ENCODE measurements around the gene CLEC4M.
"Not testable (repeated sequence)": the region's sequence is repeated elsewhere in the genome, so short reads cannot be mapped to it uniquely, and the experiment has no call there.

DNA sequence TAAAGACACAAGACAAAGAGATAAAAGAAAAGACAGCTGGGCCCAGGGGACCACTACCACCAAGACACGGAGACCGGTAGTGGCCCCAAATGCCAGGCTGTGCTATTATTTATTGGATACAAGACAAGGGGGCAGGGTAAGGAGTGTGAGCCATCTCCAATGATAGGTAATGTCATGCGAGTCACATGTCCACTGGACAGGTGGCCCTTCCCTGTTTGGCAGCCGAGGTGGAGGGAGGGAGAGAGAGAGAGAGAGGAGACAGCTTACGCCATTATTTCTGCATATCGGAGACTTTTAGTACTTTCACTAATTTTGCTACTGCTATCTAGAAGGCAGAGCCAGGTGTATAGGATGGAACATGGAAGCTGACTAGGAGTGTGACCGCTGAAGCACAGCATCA is 29.7 kb downstream of the CLEC4M start:
- TF ChIP-seq ZNF565 (CRISPR knock-in tag; conservative IDR thresholded peaks at IDR 0.05; ENCODE audit: low read depth); RARB (CRISPR knock-in tag; IDR thresholded peaks at IDR 0.05); ZFP30 (CRISPR knock-in tag; IDR thresholded peaks at IDR 0.05); ZFP3 (CRISPR knock-in tag; IDR thresholded peaks at IDR 0.05); SNAI2 (CRISPR knock-in tag; IDR thresholded peaks at IDR 0.05); CSDC2 (CRISPR knock-in tag; IDR thresholded peaks at IDR 0.05); ARNTL (CRISPR knock-in tag; IDR thresholded peaks at IDR 0.05; ENCODE audit: borderline replicate concordance, low read depth); CREB5 (CRISPR knock-in tag; IDR thresholded peaks at IDR 0.05; ENCODE audit: low read depth); ZNF8 (CRISPR knock-in tag; IDR thresholded peaks at IDR 0.05); OSR1 (CRISPR knock-in tag; IDR thresholded peaks at IDR 0.05); PATZ1 (CRISPR knock-in tag; IDR thresholded peaks at IDR 0.05; ENCODE audit: borderline replicate concordance); TSHZ2 (CRISPR knock-in tag; IDR thresholded peaks at IDR 0.05): not testable (repeated sequence)
- TF ChIP-seq, protein P1, sequence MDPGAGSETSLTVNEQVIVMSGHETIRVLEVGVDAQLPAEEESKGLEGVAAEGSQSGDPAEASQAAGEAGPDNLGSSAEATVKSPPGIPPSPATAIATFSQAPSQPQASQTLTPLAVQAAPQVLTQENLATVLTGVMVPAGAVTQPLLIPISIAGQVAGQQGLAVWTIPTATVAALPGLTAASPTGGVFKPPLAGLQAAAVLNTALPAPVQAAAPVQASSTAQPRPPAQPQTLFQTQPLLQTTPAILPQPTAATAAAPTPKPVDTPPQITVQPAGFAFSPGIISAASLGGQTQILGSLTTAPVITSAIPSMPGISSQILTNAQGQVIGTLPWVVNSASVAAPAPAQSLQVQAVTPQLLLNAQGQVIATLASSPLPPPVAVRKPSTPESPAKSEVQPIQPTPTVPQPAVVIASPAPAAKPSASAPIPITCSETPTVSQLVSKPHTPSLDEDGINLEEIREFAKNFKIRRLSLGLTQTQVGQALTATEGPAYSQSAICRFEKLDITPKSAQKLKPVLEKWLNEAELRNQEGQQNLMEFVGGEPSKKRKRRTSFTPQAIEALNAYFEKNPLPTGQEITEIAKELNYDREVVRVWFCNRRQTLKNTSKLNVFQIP (CRISPR knock-in tag; IDR thresholded peaks at IDR 0.05; ENCODE audit: borderline replicate concordance, low read depth), result not testable (repeated sequence)

Data from SK-N-SH treated with all-trans-retinoic acid at 6 μM for 48 hours (cell line).